CD4-positive, alpha-beta T cell treated with Interleukin-15 for 1 hour (primary cell): Measurements from ENCODE around the gene ATP2C1.

Source experiments
- DNase-seq: peaks from one replicate; pipeline ENCODE4 v3.0.0-alpha.2; 2020

Gene ATP2C1

GRCh38 chr3:131053043-131053859 lies 159.4 kb downstream of the ATP2C1 start:
- DNase-seq: no peak
